Breast epithelium (tissue), 4 donors: ENCODE measurements around the gene MYO1D. TPM values are rescaled to one million over a fixed set of nuclear protein-coding genes. Genes with fewer than 3 reads are reported as not detected.

Source experiments
- DNase-seq, 2 donors: peaks; one replicate each; pipeline ENCODE4 v3.0.0-alpha.2; 2019; ENCODE audit warnings: low spot score in 2 of 2
- H3K27ac ChIP-seq, 2 donors: fragments of 200-600 bp; sonication (generic) in 1 of 2; one replicate each; pipeline ENCODE4 v1.5.1; 2016 to 2019; ENCODE audit warnings: mild to moderate bottlenecking in 1 of 2
- H3K27me3 ChIP-seq, 2 donors: fragments of 200-600 bp; sonication (generic) in 1 of 2; one replicate each; pipeline versions ENCODE4 v1.5.1 to v1.6.0; 2017 to 2019; ENCODE audit warnings: control low read depth in 1 of 2, mild to moderate bottlenecking in 1 of 2
- H3K36me3 ChIP-seq: fragments of 200-600 bp; one replicate; pipeline ENCODE4 v1.5.1; 2019
- H3K4me1 ChIP-seq, 2 donors: fragments of 200-600 bp; sonication (generic); one replicate each; pipeline ENCODE4 v1.5.1; 2016 to 2019; ENCODE audit warnings: control low read depth in 1 of 2
- H3K4me3 ChIP-seq, 3 donors: fragments of 200-600 bp; sonication (generic); 1 replicate in 2 of 3; 2 replicates in 1 of 3; pipeline ENCODE4 v1.5.1; 2016 to 2019; ENCODE audit warnings: mild to moderate bottlenecking in 3 of 3, moderate library complexity in 2 of 3
- H3K9me3 ChIP-seq, 2 donors: fragments of 200-600 bp; sonication (generic) in 1 of 2; one replicate each; pipeline ENCODE4 v1.5.1; 2016 to 2019; ENCODE audit warnings: control low read depth in 1 of 2
- CTCF ChIP-seq, 3 donors: fragments of 450-650 bp; IDR thresholded peaks; one replicate each; pipeline ENCODE4 v1.5.1; 2016 to 2017; ENCODE audit warnings: antibody characterized with exemption in 3 of 3, mild to moderate bottlenecking in 3 of 3, moderate library complexity in 3 of 3
- POLR2A ChIP-seq: fragments of 450-650 bp; IDR thresholded peaks from one replicate; pipeline ENCODE4 v1.6.1; 2016; ENCODE audit warnings: antibody characterized with exemption, mild to moderate bottlenecking, moderate library complexity
- POLR2AphosphoS5 ChIP-seq, 3 donors: sonication (generic); formaldehyde crosslinking; IDR thresholded peaks; one replicate each; pipeline ENCODE4 v1.6.1; 2017; ENCODE audit warnings: antibody characterized with exemption in 3 of 3
- intact Hi-C: fragments of 100-400 bp; cut with DNase I; formaldehyde crosslinking; loops from one replicate; pipeline ENCODE4 v1.15.1; 2023; ENCODE audit warnings: low total_unique reads
- total RNA-seq, 3 donors: library from RNA; depleted of rRNA; stranded (reverse); fragments of >200 nt; gene quantifications; one replicate each; pipeline ENCODE4 v1.1.0, GENCODE V29; 2016

The MYO1D gene
- total RNA-seq, 3 donors from 2014 or later: 54.4 to 114 (median 76.7) TPM

GRCh38 chr17:32634167-32634566, 242.8 kb downstream of the MYO1D start:
- intact Hi-C loops: no loop called here
- Histone ChIP-seq H3K4me1 (no peaks in the 10 kb centered on the region), H3K36me3 (no peaks in the 10 kb centered on the region), H3K9me3 (no peaks in the 10 kb centered on the region), H3K27me3 (no peaks in the 10 kb centered on the region), H3K4me3 (no peak overlapping the region), H3K27ac (no peak overlapping the region)
- TF ChIP-seq CTCF (IDR thresholded peaks at IDR 0.05): no peak
- no peak for TF ChIP-seq POLR2A
- no peak for TF ChIP-seq POLR2AphosphoS5 (IDR thresholded peaks at IDR 0.05)
- DNase-seq: no peak

GRCh38 chr17:32631341-32632096, 245.4 kb downstream of the MYO1D start:
- Histone ChIP-seq H3K27ac (no peak overlapping the region), H3K27me3 (no peaks in the 10 kb centered on the region), H3K9me3 (no peaks in the 10 kb centered on the region), H3K4me3 (no peak overlapping the region), H3K36me3 (no peaks in the 10 kb centered on the region), H3K4me1 (no peaks in the 10 kb centered on the region)
- DNase-seq: no peak
- TF ChIP-seq POLR2AphosphoS5 (IDR thresholded peaks at IDR 0.05): no peak
- TF ChIP-seq CTCF (IDR thresholded peaks at IDR 0.05): no peak
- no peak for TF ChIP-seq POLR2A
- intact Hi-C loops: no loop called here

GRCh38 chr17:32629563-32630190, 247.2 kb downstream of the MYO1D start:
- H3K27me3 ChIP-seq: no peaks in the 10 kb centered on the region
- H3K4me1 ChIP-seq: no peaks in the 10 kb centered on the region
- no peaks in the 10 kb centered on the region for H3K9me3 ChIP-seq
- H3K27ac ChIP-seq: no peak overlapping the region
- no peak for DNase-seq
- no peak overlapping the region for H3K4me3 ChIP-seq
- intact Hi-C loops: no loop called here
- no peaks in the 10 kb centered on the region for H3K36me3 ChIP-seq
- TF ChIP-seq POLR2AphosphoS5 (IDR thresholded peaks at IDR 0.05) (no peak), CTCF (IDR thresholded peaks at IDR 0.05) (no peak), POLR2A (no peak)

- TF ChIP-seq POLR2A: no peak
- TF ChIP-seq CTCF (IDR thresholded peaks at IDR 0.05): no peak
- no peak for TF ChIP-seq POLR2AphosphoS5 (IDR thresholded peaks at IDR 0.05)
- H3K27me3 ChIP-seq: no peaks in the 10 kb centered on the region
- no peak overlapping the region for H3K4me3 ChIP-seq
- no peaks in the 10 kb centered on the region for H3K9me3 ChIP-seq
- intact Hi-C loops: no loop called here
- no peak for DNase-seq
- no peaks in the 10 kb centered on the region for H3K36me3 ChIP-seq
- H3K4me1 ChIP-seq: no peaks in the 10 kb centered on the region
- no peak overlapping the region for H3K27ac ChIP-seq
Measured at GRCh38 chr17:32628271-32629044, 248.5 kb downstream of the MYO1D start.
